NCI-H2227 treated with DMSO at 0.1 percent for 48 hours (cell line): ENCODE results near the gene ANKRD33B.
"Not testable (repeated sequence)": the region's sequence is repeated elsewhere in the genome, so short reads cannot be mapped to it uniquely, and the experiment has no call there.

Experiments
- DNase-seq: peaks from one replicate; lab custom pipeline; 2025; lab: John Stamatoyannopoulos, UW

ANKRD33B gene

DNA sequence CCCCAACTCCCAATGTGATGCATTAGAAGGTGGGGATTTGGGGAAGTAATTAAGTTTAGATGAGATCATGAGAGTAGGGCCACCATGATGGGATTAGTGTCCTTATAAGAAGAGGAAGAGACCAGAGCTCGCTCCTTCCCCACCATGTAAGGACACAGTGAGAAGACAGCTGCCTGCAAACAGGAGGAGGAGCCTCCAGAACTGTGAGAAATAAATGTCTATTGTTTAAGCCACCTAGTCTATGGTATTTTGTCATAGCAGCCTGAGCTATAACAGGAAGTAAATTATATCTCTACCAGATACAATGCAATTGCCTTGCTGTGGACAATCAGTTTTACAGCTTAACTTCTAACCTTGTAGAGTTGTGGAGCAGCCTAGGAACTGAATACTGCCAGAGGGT lies 58.0 kb downstream of the ANKRD33B start:
- no peak for DNase-seq

DNA sequence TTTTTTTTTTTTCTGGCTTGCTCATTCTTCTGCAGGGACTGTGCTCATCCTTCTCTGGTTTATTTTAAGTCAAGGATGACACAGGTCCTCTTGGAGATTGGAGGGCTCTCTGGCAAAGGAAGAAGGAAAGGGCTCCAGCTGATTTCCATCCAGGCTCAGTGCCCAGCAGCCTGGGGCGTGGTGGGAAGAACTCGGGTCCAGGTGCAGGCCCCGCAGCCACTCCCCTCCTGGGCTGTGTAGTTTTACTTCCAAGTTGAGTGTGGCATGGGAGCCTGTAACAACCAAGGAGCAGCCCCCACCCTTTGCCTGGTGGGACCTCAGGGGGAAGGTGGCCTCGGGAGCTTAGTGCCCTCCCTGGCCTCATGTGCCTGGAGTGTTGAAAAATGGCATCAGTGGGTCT lies 58.9 kb downstream of the ANKRD33B start:
- no peak for DNase-seq

DNA sequence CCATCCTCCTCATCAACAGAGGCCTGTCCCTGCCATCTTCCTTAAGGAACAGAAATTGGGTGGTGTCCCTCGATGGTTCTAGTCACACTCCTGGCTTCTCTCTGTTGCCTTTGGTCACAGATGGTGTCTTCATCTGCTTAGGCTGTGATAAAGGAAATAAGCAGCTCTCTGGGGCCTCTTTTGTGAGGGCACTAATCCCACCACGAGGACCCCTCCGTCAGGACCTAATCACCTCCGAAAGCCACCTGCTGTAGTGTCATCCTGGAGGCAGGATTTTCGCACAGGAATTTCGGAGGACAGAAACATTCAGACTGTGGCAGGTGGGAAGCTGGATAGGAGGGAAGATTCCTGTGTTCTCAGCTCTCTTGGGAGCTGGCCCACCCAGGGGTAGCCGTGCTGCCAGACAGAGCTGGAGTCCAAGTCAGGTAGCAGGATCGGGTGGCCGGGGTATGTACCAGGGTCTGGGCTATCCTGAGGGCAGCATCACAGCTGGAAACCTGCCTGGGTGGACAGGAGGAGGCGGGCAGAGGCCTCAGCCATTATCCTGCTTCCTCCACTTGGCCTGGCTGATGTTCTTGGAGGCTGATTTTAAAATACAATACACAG lies 59.5 kb downstream of the ANKRD33B start:
- DNase-seq: no peak

DNA sequence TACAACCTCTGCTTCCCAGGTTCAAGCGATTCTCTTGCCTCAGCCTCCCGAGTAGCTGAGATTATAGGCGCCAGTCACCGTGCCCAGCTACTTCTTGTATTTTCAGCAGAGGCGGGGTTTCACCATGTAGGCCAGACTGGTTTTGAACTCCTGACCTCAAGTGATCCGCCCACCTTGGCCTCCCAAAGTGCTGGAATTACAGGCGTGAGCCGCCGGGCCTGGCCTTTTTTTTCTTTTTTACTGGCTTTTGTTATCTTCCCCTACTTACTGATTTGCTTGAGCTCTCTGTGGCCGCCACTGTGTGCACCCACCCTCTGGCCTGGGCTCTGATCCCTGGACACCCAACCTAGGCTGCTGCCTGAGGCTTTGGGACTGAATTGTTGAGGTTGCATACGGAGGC lies 60.3 kb downstream of the ANKRD33B start:
- DNase-seq: no peak

DNA sequence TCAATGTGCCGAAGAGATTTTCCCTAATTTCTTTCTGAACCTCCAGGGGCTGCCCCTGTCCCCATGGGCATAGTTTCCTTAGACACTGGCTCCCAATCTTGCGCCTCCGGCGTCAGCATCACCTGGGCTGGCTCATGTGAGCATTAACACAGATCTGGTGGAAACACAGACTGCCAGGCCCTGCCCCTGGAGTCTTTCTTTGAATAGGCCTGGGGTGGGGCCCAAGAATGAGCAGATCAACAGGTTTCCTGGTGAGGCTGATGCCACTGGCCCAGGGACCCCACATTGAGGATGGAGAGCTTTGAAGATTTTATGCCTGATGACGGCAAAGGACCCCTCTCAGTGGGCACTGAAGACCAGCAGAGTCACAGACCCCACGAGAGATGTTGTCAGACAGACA lies 60.8 kb downstream of the ANKRD33B start:
- no peak for DNase-seq

DNA sequence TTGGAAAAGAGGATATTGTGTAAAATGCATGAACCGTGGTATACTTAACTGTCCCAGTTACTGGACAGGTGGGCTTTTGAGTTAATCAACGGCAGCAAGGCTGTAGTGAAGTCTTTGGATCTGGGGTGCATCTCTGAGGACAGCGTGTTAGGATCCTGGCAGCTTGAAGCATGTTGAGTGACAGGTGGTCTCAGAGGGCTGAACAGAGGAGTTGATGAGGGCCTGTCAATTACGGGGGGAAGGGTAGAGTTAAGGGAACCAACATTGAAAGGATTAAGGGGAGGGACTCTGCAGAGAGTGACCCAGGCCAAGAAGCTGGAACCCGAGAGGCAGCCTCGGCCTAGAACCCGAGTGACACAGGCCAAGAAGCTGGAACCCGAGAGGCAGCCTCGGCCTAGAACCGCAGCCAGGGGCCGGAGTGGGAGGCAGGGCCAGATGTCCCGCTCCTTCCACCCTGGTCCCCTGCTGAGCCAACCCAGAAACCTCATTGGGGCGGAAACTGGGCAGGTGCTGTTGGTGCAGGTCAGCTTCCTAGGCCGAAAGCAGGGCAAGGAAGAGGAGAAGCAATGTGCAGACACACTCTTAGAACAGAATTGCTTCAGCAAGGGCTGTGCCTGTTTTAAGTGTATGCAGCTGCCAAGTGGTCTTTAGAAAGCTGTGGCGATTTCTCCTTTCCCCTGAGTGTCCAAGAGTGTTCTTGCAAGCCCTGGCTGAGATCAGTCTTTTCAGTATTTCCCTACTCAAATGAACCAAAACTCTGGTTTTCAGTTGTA lies 62.0 kb downstream of the ANKRD33B start:
- no peak for DNase-seq

DNA sequence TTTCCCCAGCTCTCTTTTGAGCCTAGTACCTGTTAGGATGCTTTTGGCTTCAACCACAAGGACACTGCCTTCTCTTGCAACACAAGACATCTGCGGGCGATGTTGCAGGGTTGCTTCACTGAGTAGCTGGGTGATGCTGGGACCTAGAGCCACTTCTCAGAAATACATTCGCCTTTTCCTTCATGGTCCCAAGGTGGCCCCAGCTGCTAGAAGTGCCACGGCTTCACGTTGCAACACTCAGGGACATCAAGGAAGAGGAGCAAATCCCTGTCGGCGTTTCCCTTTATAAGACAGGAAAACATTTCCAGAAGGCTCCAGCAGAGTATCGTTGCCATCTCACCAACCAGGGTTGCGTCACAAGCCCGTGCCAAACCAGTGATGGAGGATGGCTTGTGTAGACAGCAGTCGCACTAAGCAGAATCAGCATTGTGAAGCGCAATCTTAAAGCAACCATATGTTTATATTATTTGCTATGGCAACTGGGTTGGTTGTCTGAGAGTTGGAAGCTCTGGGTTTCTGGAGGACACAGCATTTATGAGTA lies 62.7 kb downstream of the ANKRD33B start:
- DNase-seq: no peak

DNA sequence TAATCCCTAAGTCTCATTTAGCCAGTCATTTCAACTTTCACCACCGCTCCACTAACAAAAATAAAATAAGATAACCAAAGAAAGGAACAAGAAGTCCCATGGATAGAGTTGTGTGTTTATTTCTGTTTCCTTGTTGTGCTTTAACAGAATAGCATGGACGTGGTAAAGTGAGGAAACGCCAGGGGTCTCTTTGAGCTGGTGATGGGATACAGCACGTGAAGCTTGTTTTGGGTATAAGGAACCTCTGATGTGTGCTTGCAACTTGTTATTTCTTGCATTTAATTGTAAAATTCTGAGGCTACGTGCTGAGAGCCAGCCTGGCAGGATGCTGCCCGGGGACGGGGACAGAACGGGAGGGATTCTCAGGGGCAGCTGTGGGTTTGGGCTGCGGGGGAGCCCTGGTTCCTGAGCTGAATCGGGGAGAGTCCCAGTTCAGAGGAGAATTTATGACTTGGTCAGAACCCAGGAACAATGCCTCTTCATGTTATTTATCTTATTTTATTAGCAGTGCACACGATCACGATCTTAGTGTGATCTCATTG lies 63.4 kb downstream of the ANKRD33B start:
- no peak for DNase-seq

DNA sequence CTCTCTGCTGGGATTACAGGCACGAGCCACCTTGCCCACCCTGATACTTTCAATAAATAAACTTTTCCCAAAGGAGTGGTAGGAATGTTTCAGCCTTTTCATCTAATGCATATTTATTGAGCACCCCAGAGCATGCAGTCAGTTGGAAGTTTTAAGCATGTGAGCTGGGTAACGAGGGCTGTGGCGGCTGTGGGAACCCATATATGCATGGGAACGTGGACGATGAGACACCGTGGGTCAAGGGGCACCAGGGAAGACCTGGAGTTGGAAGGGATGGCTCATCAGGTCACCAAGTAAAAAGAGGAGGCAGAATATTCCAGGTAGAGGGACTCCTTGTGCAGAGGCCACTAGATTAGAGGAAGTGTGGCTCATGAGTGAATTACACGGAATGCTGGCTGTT lies 64.7 kb downstream of the ANKRD33B start:
- no peak for DNase-seq

DNA sequence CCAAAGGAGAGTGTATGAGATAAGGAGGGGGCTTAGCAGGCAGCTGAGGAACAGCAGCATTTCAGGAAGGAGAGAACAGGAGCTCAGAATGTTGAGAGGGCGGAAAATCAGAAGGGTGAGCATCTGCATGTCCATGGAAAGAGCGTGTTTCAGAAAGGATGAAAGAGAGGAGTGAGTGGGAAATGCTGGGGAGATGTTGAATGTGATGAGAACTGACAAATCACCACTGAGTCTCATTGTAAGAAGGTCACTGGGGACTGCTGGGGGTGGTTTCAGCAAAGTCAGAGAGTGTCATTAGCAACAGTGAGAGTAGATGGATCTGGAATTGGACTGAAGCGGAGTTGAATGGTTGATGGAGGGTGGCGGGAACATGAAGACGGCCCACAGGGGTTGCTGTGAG lies 65.8 kb downstream of the ANKRD33B start:
- DNase-seq: no peak

DNA sequence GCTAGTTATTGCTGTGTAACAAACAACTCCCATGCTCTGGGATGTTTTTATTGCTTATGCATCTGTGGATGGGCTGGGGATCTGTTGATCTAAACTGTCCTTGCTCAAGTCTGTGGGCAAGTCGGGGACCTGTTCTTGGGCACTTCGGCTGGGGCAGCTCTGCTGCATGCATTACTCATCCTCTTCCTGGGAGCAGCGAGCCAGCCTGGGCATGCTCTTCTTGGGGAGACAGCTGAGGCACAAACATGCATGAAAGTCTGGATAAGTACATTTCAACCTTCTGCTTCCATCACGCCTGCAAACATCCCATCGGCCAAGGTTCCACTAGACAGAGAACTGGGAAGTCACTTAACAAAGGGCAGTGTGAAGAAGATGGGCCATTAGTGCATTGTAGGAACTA lies 66.3 kb downstream of the ANKRD33B start:
- no peak for DNase-seq

DNA sequence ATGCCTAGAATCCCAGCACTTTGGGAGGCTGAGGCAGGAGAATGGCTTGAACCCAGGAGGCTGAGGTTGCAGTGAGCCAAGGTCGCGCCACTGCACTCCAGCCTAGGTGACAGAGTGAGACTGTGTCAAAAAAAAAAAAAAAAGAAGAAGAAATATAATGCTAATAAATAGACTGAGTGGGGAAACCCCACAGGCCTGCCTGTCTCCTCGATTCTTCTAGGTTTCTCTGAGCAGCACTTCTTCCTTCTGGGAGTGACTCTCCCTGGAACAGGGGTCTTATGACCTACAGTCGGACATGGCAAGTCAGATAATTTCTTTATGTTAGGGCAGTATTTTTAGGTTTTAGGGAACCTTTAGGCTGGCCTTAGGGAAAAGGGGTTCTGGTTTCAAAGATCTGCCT lies 66.9 kb downstream of the ANKRD33B start:
- not testable (repeated sequence) for DNase-seq

DNA sequence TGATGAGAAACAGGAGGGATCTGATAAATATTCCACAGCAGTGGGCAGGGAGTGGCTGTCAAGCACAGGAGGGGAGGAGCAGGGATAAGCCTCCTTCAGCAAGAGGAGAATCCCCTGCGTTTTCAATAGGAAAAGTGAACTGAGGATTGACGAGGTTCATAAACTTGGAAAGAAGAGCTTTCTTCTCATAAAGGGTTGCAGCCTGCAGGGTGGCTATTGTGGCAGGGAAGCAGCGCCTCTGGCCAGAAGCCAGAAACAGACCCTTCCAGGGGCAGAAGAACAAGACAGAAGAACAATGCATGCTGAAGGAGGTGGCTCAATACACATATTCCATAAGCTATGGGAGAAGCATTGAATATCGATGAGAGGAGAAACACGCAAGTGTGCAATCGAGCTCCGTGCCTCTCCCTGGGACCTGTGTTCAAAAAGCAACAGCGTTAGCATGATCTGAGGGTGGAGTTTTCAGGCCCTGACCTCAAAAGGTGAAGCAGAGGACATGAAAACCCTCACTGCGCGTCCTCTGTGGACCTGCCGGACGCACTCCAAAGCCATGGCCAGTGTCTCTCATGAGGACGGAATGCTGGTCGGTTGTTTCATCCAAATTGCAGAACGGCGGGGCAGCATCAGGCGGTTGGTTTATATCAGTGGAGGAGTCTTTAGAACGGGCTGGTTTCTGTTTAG lies 67.6 kb downstream of the ANKRD33B start:
- DNase-seq: no peak

DNA sequence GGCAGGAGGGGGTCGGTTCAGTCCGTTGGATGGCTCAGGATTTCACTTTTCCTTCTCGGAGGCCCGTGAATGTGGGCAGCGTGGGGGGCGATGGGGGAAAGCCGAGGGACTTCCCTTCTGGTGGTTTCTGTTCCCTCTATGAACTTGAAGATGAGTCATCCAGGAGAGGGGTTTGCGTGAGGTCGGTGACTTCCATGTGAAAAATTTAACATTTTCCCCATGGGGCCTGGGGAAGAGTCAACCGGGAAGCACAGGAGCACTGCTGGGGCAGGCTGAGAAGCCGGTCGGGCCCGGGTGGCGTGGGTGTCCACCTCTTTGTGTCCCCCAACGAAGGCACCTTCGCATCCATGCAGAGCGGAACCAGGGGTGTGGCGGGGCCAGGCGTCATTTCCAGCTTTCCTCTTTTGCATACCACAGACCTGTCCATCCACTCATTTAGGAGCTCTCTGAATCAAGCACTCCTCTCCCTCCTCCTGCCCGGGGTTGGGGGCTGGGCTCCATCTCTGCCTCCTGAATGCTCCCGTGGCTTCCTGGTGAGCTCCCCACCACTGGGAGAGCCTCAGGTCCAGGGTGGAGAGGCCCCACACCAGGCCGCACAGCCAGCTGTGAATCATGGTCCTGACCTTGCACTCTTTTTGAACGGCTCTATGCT lies 68.4 kb downstream of the ANKRD33B start:
- no peak for DNase-seq

DNA sequence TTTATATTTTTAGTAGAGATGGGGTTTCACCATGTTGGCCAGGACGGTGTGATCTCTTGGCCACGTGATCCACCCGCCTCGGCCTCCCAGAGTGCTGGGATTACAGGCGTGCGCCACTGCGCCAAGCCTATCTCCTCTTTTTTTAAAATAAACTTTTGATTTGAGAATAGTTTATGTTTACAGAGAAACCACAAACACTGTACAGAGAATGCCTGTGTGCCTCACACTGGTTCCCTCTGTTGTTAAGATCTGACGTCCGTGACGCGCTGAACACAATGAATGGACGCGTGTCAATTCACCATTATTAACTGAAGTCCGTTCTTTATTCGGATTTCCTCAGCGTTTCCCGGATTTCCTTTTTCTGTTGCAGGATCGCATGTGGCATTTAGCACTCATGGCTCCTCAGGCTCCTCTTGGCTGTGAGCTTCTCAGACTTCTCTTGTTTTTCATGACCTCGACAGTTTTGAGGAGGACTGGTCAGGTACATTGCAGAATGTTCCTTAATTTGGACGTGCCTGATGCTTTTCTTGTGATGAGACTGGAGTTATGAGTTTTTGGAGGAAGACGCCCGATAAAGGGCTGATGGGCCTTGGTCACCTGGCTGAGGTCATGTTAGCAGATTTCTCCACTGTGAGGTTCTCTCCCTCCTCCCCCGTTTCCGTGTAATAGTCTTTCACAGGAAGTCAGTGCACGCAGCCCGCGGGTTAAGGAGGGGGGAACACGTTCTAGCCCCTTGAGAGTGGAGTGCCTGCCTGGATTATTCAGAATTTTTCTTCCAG lies 69.6 kb downstream of the ANKRD33B start:
- no peak for DNase-seq

DNA sequence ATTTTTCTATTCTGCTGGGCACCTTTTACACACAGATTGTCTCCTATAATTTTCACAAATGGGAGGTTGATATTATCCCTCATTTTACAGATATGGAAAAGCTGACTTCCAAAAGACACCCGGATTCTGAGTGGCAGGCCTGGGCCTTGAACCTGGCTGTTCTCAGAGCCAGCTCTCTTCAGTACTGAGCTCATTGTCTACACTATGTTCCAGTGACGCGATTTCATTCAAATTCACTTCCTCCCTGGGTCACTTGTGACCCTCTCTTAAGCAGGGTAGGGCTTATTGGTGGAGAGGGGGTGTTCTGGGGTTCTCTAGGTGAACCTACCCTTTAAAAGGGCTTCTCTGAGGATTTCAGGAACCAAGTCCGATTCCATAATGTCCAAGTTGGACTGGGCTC lies 70.2 kb downstream of the ANKRD33B start:
- no peak for DNase-seq

DNA sequence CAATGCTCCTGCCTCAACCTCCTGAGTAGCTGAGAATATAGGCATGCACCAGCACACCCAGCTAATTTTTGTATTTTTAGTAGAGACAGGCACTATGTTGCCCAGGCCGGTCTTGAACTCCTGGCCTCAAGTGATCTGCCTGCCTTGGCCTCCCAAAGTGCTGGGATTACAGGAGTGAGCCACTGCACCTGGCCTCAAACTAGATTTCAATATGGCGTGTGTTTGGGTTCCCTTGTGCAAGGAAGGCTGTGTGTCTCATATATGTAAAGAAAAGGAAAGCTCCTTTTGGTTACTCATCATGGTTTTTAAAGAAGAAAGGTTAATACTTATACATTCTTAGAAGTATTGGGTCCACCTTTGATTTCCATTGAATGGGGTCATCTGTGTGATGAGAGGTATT lies 70.7 kb downstream of the ANKRD33B start:
- DNase-seq: no peak

DNA sequence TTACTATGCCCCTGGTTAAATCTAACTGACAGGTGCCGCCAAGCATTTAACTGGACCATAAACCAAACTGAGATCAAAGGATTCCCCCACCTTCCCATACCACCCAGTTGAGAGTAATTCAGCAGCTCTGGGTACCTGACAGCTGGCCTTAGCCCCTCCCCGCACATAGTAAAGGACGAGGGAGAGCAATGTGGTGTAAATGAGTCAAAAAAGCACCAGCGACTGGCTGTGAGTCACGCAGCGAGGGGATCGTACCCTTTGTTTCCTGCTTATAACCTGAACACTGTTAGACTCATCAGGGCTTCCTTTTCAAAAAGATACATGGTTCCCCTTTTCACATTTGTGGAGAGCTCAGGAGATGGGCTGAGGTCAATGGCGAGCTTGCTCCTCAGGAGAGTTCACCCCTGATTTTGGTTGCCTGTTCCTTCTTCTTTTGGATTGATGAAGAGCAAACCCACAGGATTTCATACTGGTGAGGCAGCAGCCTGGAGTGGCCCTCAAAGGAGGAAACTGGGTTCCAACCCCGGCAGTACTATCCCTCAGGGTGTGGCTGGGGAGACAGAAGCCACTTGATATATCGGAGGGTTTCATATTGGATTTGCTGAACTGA lies 71.5 kb downstream of the ANKRD33B start:
- DNase-seq: no peak

DNA sequence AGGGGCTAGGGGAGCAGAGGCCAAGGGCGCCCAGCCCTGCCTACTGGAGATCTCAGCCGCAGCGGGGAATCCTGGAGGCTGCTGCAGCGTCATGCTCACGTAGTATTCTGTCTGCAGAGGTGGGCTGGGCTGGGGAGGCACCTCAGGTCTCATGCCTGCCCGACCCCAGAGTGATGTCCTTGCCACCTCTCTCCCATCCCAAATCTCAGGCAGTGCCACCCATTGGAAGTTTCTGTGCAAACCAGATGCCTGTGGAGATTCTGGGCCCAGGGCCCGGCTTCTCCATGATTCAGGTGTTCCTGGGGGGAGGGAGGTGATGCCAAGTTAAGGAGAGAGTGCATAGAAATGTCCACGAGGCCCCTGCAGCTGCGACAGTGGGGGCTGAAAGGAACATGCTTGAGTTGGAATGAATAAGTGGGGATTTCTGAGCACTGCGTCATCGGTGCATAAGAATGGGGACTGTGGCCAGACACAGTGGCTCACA lies 72.0 kb downstream of the ANKRD33B start:
- no peak for DNase-seq

DNA sequence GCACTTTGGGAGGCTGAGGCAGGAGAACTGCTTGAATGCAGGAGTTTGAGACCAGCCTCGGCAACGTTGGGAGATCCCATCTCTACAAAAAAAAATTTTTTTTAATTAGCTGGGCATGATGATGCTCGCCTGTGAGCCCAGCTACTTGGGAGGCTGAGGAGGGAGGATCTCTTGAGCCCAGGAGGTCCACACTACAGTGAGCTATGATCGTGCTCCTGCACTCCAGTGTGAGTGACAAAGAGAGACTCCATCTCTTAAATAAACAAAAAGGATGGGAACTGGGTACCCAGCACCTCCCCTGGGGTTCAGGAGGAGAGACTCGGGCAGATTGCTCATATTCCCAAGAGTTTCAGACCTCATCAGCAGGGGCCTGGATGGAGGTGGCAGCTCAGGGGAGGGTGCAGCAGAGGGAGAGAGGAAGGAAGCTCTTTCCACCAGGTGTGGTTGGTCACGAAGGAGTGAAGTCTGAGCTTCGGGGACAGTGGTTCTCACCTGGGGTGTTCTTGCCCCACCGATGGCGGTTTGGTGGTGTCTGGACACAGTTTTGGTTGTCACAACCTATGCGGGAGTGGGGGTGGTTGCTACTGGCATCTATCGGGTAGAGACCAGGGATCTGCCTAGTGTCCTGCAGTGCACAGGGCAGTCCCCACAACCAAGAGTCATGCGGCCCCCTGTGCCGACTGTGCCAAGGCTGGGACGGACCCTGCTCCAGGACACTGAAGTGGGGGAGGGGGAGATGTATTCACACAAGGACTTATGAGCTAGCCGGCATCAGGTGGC lies 72.7 kb downstream of the ANKRD33B start:
- DNase-seq: no peak
